ENCODE results near the gene CBFA2T3.

DNA sequence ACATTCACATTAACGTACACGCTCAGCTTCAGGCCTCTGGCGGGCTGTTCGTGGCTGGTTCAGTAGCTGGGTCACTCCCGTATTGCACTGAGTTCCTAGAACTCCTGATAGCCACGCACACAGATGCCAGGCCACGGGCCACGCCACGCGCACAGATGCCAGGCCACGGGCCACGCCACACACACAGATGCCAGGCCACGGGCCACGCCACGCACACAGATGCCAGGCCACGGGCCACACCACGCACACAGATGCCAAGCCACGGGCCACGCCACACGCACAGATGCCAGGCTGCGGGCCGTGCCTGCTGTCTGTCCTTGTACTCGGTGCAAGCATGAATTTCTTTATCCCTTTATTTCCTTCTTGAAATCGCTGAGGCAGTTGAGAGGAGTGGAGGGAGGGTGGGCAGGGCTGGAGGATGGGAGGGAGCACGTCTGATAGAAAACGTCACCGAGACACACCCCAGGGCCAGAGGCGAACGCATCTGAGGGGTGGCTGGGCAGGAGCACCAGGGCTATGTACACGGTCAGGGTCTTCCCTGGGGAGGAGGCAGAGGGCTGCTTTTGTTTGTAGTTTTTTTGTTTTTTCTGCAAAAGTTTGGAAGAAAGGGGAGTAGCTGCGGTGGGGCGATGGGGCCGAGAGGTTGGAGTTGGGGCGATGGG, 101.9 kb downstream of the CBFA2T3 start:
- no peak for TF ChIP-seq POLR2A (IDR thresholded peaks at IDR 0.05; ENCODE audit: low read length)
- no peak for TF ChIP-seq GATA1 (IDR thresholded peaks at IDR 0.05; ENCODE audit: low read depth, low read length)

Measured in erythroblast (primary cell).